MCF 10A (cell line): ENCODE data around the gene ATF2. TPM values are rescaled to one million over a fixed set of nuclear protein-coding genes. Genes with fewer than 3 reads are reported as not detected.

ENCODE experiments used
- BruUV-seq: library from RNA; stranded (reverse); fragments of 400-500 nt; replicated peaks from 2 replicates; lab custom pipeline; 2021; lab: Mats Ljungman, UMichigan
- CTCF ChIA-PET: fragments of 300-600 bp; sonication (Branson Sonifier 250); formaldehyde crosslinking; extraction: SDS; loops from one replicate; lab custom pipeline; 2021; ENCODE audit warnings: antibody characterized with exemption, inconsistent platforms; lab: Yijun Ruan, JAX
- POLR2A ChIA-PET: fragments of 300-600, 350-650 bp; sonication (Branson Sonifier 250); formaldehyde crosslinking; extraction: SDS; loops from one replicate; lab custom pipeline; 2020; ENCODE audit warnings: antibody characterized with exemption, inconsistent platforms; lab: Yijun Ruan, JAX
- DNase-seq: peaks from one replicate; pipeline ENCODE4 v3.0.0-alpha.2; 2018; ENCODE audit not compliant: unreplicated experiment
- H3K27ac Mint-ChIP-seq: one replicate; pipeline ENCODE4 v1.8.0; 2022; ENCODE audit warnings: mild to moderate bottlenecking, low read depth, mixed read lengths; ENCODE audit not compliant: unreplicated experiment
- H3K27me3 Mint-ChIP-seq: one replicate; pipeline ENCODE4 v1.8.0; 2022; ENCODE audit warnings: mixed read lengths; ENCODE audit not compliant: insufficient read depth, unreplicated experiment
- H3K36me3 Mint-ChIP-seq: one replicate; pipeline ENCODE4 v1.8.0; 2022; ENCODE audit warnings: mild to moderate bottlenecking, moderate library complexity, mixed read lengths; ENCODE audit not compliant: insufficient read depth, unreplicated experiment
- H3K4me1 Mint-ChIP-seq: one replicate; pipeline ENCODE4 v1.8.0; 2022; ENCODE audit warnings: mixed read lengths; ENCODE audit not compliant: insufficient read depth, unreplicated experiment
- H3K4me3 Mint-ChIP-seq: one replicate; pipeline ENCODE4 v1.8.0; 2022; ENCODE audit warnings: mild to moderate bottlenecking, moderate library complexity, mixed read lengths; ENCODE audit not compliant: unreplicated experiment
- H3K9me3 Mint-ChIP-seq: one replicate; pipeline ENCODE4 v1.8.0; 2022; ENCODE audit warnings: mixed read lengths; ENCODE audit not compliant: unreplicated experiment
- CTCF ChIP-seq: fragments of 200-600 bp; IDR thresholded peaks from one replicate; pipeline ENCODE4 v1.8.0; 2022; ENCODE audit warnings: antibody characterized with exemption, mild to moderate bottlenecking; ENCODE audit not compliant: unreplicated experiment
- intact Hi-C: fragments of 100-400 bp; cut with micrococcal nuclease; formaldehyde crosslinking; loops from 2 replicates; pipeline ENCODE4 v1.14.1; 2022
- total RNA-seq: library from RNA; stranded (reverse); gene quantifications from 2 replicates; pipeline ENCODE4 v1.2.3, GENCODE V29; 2022

The ATF2 gene
- total RNA-seq, 1 experiment from 2014 or later: 63.9 TPM

GRCh38 chr2:175180701-175181103, 12.7 kb upstream of the ATF2 start:
- peak; percentile 66 for DNase-seq
- no TSS peak for BruUV-seq
- Mint-ChIP-seq H3K27me3 (no peaks in the 10 kb centered on the region), H3K36me3 (peaks cover 54% of the 10 kb centered on the region), H3K4me1 (peaks cover 19% of the 10 kb centered on the region), H3K4me3 (peak overlapping the region; percentile 93), H3K27ac (peak overlapping the region; percentile 96), H3K9me3 (no peaks in the 10 kb centered on the region)
- POLR2A ChIA-PET: interaction anchor here (0.6 to 7.0 kb wide), 12 partner anchors 9 to 821 kb away, joined by 3 to 99 read pairs (median 4); partner anchors contain the start of genes ATF2, CHN1 and LNPK
- TF ChIP-seq CTCF: no peak
- CTCF ChIA-PET: no interaction called here
- intact Hi-C loops: loop anchor here (2.0 to 5.0 kb wide), 2 partner anchors 70 to 143 kb away; no protein-coding TSS in a partner anchor

- Mint-ChIP-seq H3K27me3 (no peaks in the 10 kb centered on the region), H3K9me3 (no peaks in the 10 kb centered on the region), H3K4me1 (peaks cover 18% of the 10 kb centered on the region), H3K4me3 (no peak overlapping the region), H3K27ac (no peak overlapping the region), H3K36me3 (peaks cover 90% of the 10 kb centered on the region)
- DNase-seq: no peak
- intact Hi-C loops: no loop called here
- ChIA-PET POLR2A (interaction anchor here (0.6 to 7.0 kb wide), 3 partner anchors 8 to 454 kb away, joined by 3 to 99 read pairs (median 3); partner anchors contain the start of gene ATF2), CTCF (interaction anchor here (0.6 kb wide), 1 partner anchor 478 kb away, joined by 4 read pairs; no protein-coding TSS in a partner anchor)
- BruUV-seq: no TSS peak
- no peak for TF ChIP-seq CTCF
These were observed 8.6 kb upstream of the ATF2 start for GRCh38 chr2:175176624-175177023.

GRCh38 chr2:175175896-175176295, 7.9 kb upstream of the ATF2 start:
- DNase-seq: no peak
- intact Hi-C loops: no loop called here
- POLR2A ChIA-PET: interaction anchor here (0.6 to 7.0 kb wide), 2 partner anchors 7 to 8 kb away, joined by 3 to 99 read pairs; partner anchors contain the start of gene ATF2
- Mint-ChIP-seq H3K9me3 (no peaks in the 10 kb centered on the region), H3K27ac (no peak overlapping the region), H3K27me3 (no peaks in the 10 kb centered on the region), H3K36me3 (peaks cover 91% of the 10 kb centered on the region), H3K4me1 (peaks cover 18% of the 10 kb centered on the region), H3K4me3 (no peak overlapping the region)
- TF ChIP-seq CTCF: no peak
- CTCF ChIA-PET: interaction anchor here (0.6 kb wide), 1 partner anchor 477 kb away, joined by 4 read pairs; no protein-coding TSS in a partner anchor
- no TSS peak for BruUV-seq

GRCh38 chr2:175175320-175175719, 7.3 kb upstream of the ATF2 start:
- Mint-ChIP-seq H3K9me3 (no peaks in the 10 kb centered on the region), H3K4me3 (no peak overlapping the region), H3K4me1 (peaks cover 20% of the 10 kb centered on the region), H3K27ac (no peak overlapping the region), H3K27me3 (no peaks in the 10 kb centered on the region), H3K36me3 (peaks cover 90% of the 10 kb centered on the region)
- no peak for TF ChIP-seq CTCF
- ChIA-PET CTCF (interaction anchor here (0.6 kb wide), 2 partner anchors 159 to 190 kb away, joined by 3 read pairs; no protein-coding TSS in a partner anchor), POLR2A (interaction anchor here (1.0 kb wide), 1 partner anchor 9 kb away, joined by 3 read pairs; no protein-coding TSS in a partner anchor)
- intact Hi-C loops: no loop called here
- no peak for DNase-seq
- no TSS peak for BruUV-seq
